A673 (cell line): ENCODE data around the gene GRM3.

Source experiments
- EZH2 ChIP-seq: fragments of 200-600 bp; sonication (generic); IDR thresholded peaks from 2 replicates; pipeline ENCODE4 v1.6.1; 2017; ENCODE audit warnings: borderline replicate concordance, low read depth, mild to moderate bottlenecking, mixed read lengths, antibody characterized with exemption, low read length; ENCODE audit not compliant: poor library complexity, severe bottlenecking
- TF ChIP-seq, protein P1 (sequence below): fragments of 300-800, 200-600 bp; sonication (generic); conservative IDR thresholded peaks from 2 replicates; pipeline ENCODE4 v1.5.1; 2017; ENCODE audit warnings: low read depth, mild to moderate bottlenecking, antibody characterized with exemption, low read length, moderate library complexity, mixed read lengths

GRCh38 chr7:86600506-86601290 lies 43.0 kb upstream of the GRM3 start:
- TF ChIP-seq, protein P1, sequence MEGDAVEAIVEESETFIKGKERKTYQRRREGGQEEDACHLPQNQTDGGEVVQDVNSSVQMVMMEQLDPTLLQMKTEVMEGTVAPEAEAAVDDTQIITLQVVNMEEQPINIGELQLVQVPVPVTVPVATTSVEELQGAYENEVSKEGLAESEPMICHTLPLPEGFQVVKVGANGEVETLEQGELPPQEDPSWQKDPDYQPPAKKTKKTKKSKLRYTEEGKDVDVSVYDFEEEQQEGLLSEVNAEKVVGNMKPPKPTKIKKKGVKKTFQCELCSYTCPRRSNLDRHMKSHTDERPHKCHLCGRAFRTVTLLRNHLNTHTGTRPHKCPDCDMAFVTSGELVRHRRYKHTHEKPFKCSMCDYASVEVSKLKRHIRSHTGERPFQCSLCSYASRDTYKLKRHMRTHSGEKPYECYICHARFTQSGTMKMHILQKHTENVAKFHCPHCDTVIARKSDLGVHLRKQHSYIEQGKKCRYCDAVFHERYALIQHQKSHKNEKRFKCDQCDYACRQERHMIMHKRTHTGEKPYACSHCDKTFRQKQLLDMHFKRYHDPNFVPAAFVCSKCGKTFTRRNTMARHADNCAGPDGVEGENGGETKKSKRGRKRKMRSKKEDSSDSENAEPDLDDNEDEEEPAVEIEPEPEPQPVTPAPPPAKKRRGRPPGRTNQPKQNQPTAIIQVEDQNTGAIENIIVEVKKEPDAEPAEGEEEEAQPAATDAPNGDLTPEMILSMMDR: no peak
- no peak for TF ChIP-seq EZH2
